AG09309 (cell line): Measurements from ENCODE around the gene TAS1R3.

Source experiments
- DNase-seq: peaks from one replicate; pipeline ENCODE4 v3.0.0-alpha.2; 2010; ENCODE audit warnings: low read depth
- H3K4me3 ChIP-seq: 2 replicates; pipeline ENCODE4 v1.5.1; 2011; ENCODE audit warnings: mild to moderate bottlenecking, low read depth, low read length, moderate library complexity; ENCODE audit not compliant: control insufficient read depth
- TF ChIP-seq, protein P1 (sequence below): IDR thresholded peaks from 2 replicates; pipeline ENCODE4 v1.5.1; 2011; ENCODE audit warnings: mild to moderate bottlenecking, low read depth, low read length, inconsistent platforms; ENCODE audit not compliant: insufficient read depth, control insufficient read depth; ENCODE audit errors: missing control alignments

TAS1R3 gene

DNA sequence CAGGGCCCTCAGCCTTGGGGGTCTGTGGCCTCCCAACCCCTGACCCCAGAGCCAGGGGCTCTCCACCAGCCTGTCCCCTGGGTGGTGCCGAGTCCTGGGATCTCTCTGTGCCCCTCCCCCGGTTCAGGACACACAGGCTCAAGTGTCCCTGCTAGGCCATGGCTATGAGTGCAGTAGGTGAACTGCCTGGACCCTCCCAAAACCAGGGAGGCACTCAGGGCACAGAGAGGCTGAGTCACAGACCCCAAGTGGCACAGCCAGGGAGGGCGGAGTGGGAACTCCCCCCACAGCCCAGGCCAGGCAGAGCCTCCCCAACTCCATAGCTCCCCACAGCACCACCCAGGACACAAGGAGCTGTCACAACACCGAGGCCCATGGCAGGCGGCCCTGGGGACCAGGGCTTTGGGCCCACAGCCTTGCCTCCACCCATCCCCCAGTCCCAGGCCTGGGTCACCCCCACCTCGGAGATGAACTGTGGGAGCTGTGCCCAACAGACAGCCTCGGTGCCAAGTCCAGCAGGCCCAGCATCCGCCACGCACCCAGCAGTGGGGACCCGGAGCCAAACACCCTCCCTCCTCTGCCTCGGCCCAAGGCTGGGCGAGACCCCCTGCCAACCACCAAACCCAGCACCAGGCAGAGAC, 14.9 kb downstream of the TAS1R3 start:
- TF ChIP-seq, protein P1, sequence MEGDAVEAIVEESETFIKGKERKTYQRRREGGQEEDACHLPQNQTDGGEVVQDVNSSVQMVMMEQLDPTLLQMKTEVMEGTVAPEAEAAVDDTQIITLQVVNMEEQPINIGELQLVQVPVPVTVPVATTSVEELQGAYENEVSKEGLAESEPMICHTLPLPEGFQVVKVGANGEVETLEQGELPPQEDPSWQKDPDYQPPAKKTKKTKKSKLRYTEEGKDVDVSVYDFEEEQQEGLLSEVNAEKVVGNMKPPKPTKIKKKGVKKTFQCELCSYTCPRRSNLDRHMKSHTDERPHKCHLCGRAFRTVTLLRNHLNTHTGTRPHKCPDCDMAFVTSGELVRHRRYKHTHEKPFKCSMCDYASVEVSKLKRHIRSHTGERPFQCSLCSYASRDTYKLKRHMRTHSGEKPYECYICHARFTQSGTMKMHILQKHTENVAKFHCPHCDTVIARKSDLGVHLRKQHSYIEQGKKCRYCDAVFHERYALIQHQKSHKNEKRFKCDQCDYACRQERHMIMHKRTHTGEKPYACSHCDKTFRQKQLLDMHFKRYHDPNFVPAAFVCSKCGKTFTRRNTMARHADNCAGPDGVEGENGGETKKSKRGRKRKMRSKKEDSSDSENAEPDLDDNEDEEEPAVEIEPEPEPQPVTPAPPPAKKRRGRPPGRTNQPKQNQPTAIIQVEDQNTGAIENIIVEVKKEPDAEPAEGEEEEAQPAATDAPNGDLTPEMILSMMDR, result no peak
- H3K4me3 ChIP-seq, result no peak overlapping the region; the same call in 1 of the 2 replicates
- DNase-seq, result no peak

DNA sequence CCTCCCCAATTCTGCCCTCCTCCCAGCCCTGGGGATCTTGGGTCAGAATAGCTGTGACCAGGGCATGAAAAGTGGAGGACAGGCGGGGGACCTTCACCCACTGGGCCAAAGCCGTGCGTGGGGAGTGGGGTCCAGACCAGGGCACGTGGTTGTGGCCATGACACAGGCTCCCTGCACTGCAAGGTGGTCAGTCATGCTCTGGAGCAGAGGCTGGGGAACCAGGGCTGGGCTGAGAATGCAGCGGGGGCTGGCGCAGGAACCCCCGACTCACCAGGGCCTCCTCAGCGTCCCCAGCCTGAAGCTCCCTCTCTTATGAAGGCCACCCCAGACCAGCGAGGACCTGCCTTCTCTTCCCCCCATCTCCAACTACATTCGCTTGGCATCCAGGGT, 15.4 kb downstream of the TAS1R3 start:
- no peak for DNase-seq
- TF ChIP-seq, protein P1, result no peak
- H3K4me3 ChIP-seq, result no peak overlapping the region

DNA sequence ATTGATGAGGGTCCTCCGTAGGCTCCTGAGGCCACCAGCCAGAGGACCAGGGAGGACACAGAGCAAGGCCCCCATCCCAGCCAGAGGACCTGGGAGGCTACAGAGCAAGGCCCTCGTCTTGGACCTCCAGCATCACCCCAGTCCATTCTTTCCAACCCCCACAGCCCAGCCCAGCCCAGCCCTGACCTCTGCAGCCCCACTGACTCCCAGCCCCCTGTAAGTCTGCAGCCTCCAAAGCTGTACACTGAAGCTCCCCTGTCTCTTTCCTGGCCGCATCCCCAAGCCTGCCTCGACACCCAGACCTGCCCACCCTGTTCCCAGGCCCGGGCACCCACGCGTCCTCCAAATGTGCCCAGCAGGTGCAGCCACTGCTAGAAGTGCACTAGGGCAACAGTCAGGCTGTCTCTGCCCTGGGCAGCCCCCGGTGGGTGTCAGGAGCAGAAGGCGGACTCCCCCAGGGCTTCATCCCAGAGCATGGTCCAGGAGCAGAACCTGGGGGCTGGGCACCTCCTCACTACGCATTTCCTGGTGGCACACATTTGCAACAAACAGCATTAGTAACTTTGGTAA, 16.0 kb downstream of the TAS1R3 start:
- TF ChIP-seq, protein P1, result no peak
- DNase-seq, result no peak
- H3K4me3 ChIP-seq, result peak overlapping the region; percentile 84

DNA sequence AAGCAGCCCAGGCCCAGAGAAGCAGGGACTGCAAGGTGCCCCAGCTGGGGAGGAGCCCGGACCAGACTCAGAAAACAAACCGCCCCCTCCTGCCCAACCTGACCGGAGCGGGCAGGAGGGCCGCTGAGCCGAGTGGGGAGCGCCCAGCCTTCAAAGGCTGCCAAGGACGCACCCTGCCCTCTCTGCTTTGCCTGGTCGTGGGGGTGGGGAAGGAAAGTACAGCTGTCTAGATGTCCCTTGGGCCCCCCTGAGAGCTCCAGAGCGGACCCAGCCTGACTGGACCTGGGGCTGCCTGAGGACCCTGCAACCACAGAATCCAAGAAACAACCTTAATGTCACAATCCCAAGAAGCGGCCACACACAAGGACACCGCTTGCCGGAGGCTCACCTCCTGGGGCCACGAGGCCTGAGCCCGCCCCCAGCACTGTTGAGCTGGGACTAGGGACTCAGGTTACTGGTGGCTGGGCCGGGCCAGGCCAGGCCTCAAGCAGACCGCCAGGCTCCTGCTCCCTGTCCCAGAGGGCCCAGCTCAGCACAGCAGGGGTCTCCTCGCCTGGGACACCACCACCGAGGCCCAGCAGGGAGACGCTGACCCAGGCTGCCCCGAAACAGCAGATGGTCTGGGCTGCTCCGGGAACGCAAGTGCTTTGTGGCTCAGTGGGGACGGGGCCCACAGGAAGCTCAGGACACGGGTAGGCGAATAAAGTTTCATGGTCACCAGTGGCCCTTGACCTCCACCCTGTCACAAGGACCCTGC, 16.8 kb downstream of the TAS1R3 start:
- H3K4me3 ChIP-seq, result peak overlapping the region; percentile 84
- TF ChIP-seq, protein P1, result no peak
- no peak for DNase-seq

DNA sequence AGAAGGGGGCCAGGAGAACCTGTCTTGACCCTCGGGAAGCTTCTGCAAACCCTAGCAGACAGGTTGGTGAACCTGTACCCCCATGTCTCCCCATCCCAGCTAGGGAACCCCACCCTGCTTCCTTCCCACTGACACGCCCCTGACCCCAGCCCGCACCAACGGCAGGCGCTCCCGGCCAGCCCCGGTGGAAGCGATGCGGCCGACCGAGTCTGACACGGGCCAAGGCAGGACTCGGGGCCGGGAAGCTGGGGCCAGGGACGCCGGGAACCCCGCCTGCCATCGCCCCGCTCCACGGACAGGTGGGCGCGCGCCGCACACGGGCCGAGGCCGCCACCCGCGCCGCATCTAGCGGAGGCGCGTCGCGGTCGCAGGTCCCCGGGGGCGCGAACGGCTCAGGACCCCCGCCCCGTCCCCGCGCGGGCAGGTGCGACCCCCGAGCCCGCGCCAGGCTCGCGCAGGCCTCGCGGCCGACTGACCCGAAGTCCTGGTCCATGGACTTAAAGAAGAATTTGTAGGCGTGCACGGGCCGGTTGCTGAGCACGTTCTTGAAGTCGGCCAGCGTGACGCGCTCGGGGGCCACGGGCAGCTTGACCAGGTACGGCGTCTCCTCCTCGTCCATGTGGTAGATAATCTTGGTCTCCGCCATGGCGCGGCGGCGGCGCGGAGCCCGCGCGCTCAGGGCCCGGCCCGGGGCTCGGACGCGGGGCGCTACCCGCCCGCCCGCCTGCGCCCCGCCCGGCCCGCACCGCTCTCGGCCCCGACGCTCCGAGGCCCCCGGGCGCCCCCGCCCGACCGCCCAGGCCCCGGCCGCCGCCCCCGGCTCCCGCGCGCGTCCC, 17.6 kb downstream of the TAS1R3 start:
- H3K4me3 ChIP-seq, result peak overlapping the region; percentile 84
- TF ChIP-seq, protein P1, result no peak
- no peak for DNase-seq
